ENCODE data around the gene VPS37B.

The VPS37B gene

GRCh38 chr12:122837306-122838265 lies 58.3 kb downstream of the VPS37B start:
- DNase-seq, result peak; percentile 49

- DNase-seq, result peak; percentile 71
These were observed 59.6 kb downstream of the VPS37B start for GRCh38 chr12:122836027-122836921.

GRCh38 chr12:122835750-122836026 lies 60.2 kb downstream of the VPS37B start:
- peak; percentile 72 for DNase-seq

- DNase-seq, result no peak
These were observed 60.8 kb downstream of the VPS37B start, which contains the start of gene HIP1R for GRCh38 chr12:122834921-122835749. HIP1R (plus strand) TSS chr12:122835457; CDS start chr12:122835551, 94 bp downstream.

- peak; percentile 88 for DNase-seq
These were observed 61.6 kb downstream of the VPS37B start for GRCh38 chr12:122834104-122834920.

GRCh38 chr12:122830517-122831214 lies 65.3 kb downstream of the VPS37B start:
- peak; percentile 84 for DNase-seq

GRCh38 chr12:122827258-122827657 lies 68.7 kb downstream of the VPS37B start:
- no peak for DNase-seq

- no peak for DNase-seq
These were observed 69.9 kb downstream of the VPS37B start for GRCh38 chr12:122825773-122826724.

- no peak for DNase-seq
These were observed 72.5 kb downstream of the VPS37B start for GRCh38 chr12:122823429-122823828.

- no peak for DNase-seq
These were observed 75.1 kb downstream of the VPS37B start for GRCh38 chr12:122820838-122821271.

- no peak for DNase-seq
These were observed 75.8 kb downstream of the VPS37B start for GRCh38 chr12:122820138-122820537.

GRCh38 chr12:122819209-122819785 lies 76.6 kb downstream of the VPS37B start:
- DNase-seq, result no peak

Data from islet precursor cell (in vitro differentiated cells).